IPS-18c (cell line): ENCODE measurements around the gene TXNRD1.
"Not testable (repeated sequence)": the region's sequence is repeated elsewhere in the genome, so short reads cannot be mapped to it uniquely, and the experiment has no call there.

Experiments
- H3K4me3 ChIP-seq: 2 replicates; pipeline ENCODE4 v1.7.0; 2013; ENCODE audit warnings: low read depth, mild to moderate bottlenecking, low read length, moderate library complexity; ENCODE audit not compliant: insufficient read depth
- H3K9me3 ChIP-seq: one replicate; pipeline ENCODE4 v1.6.1; 2013; ENCODE audit warnings: mild to moderate bottlenecking, low read length, moderate library complexity; ENCODE audit not compliant: control insufficient read depth, insufficient read depth

TXNRD1 gene

DNA sequence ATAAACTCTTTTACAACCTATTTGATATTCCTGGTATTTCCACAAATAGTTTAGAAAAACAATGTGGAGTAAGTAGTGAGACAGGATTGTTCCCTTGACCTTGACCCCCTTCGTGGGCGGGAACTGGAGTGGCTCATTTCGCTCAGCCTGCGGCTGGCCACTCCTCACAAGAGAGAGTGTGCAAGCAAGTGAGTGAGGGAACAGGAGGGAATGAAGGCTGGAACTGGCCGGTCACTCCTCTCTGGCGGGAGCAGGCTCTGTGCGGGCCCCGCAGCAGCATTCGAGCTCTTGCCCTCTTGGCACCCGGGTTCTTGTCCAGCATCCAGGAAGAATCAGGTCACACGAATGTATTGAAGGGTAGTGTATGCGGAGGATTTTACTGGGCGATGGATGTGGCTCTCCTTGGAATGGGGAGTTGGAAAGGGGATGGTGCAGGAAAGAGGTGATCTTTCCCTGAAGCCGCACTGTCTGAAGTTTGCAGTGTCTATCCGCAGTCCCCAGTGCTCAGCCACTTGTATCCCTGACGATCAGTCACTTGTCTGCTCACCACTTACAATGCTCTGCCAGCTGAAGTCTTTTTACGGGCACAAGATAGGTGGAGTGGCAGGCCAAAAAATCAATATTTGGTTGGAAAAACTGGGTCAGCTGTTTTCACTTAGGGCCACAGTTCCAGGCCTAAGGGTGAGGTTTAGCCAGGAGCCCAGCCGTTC is 28.0 kb upstream of the TXNRD1 start:
- H3K9me3 ChIP-seq: peaks cover 2% of the 10 kb centered on the region

DNA sequence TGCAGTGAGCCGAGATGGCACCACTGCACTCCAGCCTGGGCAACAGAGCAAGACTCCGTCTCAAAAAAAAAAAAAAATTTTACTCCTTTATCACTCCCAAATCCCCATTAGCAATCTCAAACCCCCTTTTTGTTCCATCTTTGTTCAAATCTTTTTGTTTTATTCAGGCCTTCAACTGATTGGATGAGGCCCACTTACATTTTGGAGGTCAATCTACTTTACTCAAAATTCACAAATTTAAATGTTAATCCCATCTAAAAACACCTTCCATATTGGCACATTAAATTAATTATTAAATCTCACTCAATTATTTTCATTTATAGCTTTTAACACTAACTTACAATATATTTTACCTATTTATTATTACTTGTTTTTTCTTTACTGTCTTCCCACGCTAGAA is 27.0 kb upstream of the TXNRD1 start:
- Histone ChIP-seq H3K4me3 (no peak overlapping the region), H3K9me3 (peaks cover 2% of the 10 kb centered on the region)

More for the DNA sequence above, 28.0 kb upstream of the TXNRD1 start:
- no peak overlapping the region for H3K4me3 ChIP-seq

DNA sequence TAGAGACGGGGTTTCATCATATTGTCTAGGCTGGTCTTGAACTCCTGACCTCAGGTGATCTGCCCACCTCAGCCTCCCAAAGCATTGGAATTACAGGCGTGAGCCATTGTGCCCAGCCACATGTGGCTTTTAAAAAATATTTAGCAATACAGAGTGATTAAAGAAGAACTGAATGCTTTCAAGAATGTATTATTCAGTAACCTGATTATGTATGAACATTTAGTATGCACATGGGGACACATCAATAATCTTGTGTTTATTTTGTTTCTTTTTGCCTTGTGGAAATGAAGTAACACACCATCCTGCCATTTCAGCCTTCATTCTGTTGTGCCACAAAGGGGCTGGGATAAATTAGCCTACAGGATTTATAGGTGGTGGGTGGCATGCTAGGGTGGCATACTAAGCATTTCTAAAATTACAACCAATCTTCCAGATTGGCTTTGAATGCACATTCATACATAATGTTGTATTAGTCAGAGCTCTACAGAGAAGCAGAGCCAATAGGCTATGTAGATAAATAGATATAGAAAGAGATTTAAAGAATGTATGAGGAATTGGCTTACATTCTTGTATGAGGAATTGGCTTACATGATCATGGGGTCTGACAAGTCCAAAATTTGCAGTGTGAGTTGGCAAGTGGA is 25.5 kb upstream of the TXNRD1 start:
- H3K4me3 ChIP-seq: no peak overlapping the region
- no peaks in the 10 kb centered on the region for H3K9me3 ChIP-seq

DNA sequence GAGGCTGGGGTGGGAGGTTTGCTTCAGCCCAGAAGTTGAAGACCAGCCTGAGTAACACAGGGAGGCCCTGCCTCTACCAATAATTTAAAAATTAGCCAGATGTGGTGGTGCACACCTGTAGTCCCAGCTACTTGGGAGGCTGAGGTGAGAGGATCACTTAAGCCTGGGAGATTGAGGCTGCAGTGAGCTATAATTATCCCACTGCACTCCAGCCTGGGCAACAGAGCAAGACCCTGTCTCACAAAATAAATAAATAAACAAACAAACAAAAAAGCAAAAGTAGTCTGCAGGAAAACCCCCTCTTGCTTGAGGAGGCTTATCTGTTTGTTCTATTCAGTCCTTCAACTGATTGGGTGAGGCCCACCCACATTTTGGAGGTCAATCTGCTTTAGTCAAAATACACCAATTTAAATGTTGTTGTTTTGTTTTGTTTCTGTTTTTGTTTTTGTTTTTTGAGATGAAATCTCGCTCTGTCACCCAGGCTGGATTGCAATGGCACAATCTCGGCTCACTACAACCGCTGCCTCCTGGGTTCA is 24.9 kb upstream of the TXNRD1 start:
- Histone ChIP-seq H3K4me3 (no peak overlapping the region), H3K9me3 (no peaks in the 10 kb centered on the region)

DNA sequence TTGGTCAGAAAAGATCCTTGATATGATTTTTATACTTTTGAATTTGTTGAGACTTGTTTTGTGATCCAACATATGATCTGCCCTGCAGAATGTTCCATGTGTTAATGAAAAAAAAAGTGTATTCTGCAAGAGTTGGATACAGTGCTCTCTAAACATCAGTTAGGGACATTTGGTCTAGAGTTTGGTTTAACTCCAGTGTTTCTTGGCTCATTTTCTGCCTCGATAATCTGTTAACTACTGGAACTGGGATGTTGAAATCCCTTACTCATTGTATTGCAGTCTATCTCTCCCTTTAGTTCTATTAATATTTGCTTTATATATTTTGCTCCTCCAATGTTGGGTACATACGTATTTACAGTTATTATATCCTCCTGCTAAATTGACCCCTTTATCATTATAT is 18.3 kb upstream of the TXNRD1 start:
- H3K4me3 ChIP-seq: no peak overlapping the region
- no peaks in the 10 kb centered on the region for H3K9me3 ChIP-seq

DNA sequence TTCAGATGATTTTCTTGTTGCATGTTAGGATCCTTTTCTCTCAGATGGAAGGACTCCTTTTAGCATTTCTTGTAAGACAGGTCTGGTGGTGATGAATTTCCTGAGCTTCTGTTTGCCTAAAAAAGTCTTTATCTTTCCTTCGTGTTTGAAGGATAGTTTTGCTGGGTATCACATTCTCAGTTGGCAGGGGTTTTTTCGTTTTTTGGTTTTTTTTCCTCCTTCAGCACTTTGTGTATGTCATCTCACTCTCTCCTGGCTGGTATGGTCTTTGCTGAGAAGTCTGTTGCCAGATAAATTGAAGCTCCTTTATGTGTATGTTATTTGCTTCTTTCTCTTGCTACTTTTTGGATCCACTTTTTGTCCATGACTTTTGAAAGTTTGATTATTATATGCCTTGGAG is 15.6 kb upstream of the TXNRD1 start:
- no peak overlapping the region for H3K4me3 ChIP-seq
- H3K9me3 ChIP-seq: no peaks in the 10 kb centered on the region

DNA sequence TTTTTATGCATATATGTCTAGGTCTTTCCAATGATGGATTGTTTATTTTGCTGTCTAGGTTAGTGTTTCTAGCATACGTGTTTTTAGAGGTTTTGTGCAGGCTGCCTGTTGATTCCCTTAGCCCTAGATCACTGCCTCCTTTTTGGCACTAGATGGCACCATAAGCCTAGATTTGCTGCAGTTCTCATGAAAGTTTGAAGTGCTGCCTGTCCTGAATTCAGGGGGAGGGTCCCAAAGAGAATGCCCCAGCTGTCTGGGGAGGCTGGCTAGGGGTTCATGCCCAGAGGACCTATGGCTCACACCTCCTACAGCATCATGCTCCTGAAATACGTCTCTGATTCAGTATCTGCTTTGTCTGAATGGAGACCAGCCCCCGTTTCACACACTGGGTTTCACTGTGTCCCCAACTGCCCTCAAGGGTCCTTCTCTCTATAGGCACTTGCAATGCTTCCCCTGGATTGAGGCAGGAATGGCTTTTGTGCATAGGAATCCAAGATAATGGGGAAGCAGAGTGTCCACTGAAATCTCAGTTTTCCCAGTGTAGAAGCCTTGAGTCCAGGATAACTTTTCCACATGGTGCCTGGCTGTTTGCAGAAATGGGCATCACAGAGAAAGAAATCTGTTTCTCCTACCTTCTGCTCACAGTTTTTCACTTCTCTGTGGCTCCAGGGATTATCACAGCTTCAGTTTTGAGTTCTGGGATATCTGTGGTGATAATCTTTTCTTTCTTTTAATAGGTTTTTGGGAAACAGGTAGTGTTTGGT is 14.2 kb upstream of the TXNRD1 start:
- Histone ChIP-seq H3K4me3 (no peak overlapping the region), H3K9me3 (no peaks in the 10 kb centered on the region)

DNA sequence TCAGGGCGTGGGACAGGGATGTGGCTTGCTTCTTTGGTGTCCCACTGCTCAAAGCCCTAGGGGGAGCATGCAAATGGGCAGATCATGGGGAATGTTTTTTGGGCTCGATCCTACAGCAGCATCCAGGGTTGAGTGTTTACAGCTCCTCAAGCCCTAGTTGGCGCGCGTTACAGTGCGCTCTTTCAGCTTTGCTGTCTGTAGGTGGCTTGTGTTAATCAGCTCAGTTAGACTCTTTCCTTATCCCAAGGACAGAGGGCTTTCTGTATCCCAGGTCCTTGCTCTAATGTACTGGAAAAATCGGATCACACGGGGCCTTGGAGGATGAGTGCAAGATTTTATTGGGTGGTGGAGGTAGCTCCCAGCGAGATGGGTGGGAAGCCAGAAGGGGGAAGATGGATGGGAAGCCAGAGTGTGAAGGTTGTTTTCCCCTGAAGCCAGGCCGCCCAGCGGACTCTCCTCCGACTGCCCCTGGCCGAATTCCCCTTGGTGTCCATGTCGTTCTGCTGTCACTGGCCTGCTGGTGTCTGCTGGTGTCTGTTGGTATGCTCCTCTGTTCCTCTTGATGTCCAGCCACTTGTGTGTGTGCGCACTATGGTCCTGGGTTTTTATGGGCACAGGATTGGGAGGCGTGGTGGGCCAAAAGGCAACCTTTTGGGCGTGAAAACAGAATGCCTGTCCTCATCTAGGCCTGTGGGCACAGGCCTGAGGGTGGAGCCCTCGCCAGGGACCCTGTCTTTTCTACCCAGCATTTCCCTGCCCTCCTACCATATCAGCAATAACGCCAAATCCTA is 10.7 kb upstream of the TXNRD1 start:
- no peak overlapping the region for H3K4me3 ChIP-seq
- no peaks in the 10 kb centered on the region for H3K9me3 ChIP-seq

DNA sequence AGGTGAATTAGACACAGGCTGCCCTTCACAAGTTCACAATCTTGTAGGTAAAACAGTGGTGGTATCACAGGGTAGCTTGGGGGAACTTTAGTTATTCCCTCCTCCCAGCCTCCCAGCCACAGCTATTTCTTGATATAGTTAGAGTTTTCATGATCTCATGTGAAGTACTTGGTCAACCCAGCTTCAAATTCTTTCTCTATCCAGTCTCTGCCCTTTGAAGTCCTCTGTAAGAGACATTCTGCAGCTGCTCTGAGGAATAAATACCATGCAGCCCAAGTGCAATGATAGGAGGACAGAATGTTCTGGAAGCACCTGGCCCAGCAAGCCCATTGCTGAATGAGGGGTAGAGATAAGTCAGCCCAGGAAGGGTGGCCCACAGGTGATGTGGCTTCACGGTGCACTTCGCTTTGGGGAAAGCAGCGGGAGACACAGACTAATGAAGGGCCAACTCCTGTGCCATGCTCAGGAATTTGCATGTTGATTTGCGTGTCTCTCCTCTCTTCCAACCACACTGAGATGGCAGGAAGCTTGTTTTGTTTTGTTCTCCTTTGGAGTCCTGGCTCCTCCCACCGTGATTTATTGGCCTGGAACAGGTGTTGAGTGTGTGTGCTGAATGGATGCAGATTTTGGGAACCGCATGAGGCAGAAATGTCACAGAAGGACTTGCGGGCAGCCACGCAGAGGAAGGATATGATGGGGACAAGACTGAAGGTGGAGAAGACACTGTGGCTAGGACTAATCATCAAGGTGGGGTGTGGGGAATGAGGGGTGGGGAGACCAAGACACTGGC is 8.0 kb upstream of the TXNRD1 start:
- no peaks in the 10 kb centered on the region for H3K9me3 ChIP-seq
- H3K4me3 ChIP-seq: no peak overlapping the region

DNA sequence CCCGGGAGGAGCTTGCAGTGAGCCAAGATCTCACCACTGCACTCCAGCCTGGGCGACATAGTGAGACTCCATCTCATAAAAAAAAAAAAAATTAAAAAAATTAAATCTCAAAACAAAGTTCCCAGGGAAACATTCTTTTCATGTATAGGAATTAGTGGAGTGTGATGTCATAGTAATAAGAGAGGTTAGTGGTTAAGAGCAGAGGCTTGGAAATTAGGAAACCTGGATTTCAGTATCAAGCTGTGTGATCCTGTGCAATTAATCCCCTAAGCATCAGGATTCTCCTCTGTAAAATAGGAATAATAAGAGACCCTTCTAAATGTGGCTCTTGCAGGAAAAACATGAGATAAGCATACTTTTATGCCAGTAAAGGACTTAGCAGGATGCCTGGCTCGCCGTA is 3.1 kb upstream of the TXNRD1 start:
- Histone ChIP-seq H3K4me3 (no peak overlapping the region), H3K9me3 (no peaks in the 10 kb centered on the region)

DNA sequence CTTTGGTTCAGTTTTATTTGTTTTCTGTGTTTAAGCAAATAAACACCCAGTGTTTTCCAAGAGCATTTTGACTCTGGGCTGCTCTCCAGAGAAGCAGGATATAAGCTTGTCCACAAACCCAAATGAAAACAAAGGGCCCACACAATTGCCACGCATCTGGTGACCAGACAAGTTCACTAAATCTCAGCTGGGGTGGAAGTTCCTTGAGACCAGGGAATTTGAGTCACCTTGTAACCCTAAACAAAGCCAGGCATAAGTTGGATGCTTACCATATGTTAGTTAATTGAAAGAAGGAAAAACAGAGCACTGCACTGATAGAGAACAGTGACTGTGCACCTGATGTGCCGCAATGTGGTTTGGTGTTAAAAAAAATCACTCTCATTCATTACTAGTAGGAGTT is 1.6 kb upstream of the TXNRD1 start:
- H3K9me3 ChIP-seq: no peaks in the 10 kb centered on the region
- H3K4me3 ChIP-seq: no peak overlapping the region

DNA sequence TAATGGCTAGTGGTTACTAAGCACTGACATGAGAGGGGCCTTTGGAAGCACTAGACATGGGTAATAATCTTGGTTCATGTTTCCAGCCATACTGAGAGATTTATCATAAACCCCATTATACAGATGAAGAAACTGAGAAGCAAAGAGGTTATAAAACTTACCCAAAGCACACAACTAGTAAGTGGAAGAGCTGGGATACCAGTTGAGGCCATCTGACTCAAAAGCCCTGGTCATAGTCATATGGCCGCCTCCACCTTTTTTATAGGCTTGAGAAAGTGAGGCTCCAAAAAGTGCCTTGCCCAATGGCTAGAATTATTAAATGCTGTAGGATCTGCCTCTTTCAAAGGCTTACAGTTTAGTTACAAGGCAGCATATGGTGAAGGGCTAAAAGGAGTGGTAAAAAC is 944 bp downstream of the TXNRD1 start:
- Histone ChIP-seq H3K9me3 (no peaks in the 10 kb centered on the region), H3K4me3 (no peak overlapping the region)

DNA sequence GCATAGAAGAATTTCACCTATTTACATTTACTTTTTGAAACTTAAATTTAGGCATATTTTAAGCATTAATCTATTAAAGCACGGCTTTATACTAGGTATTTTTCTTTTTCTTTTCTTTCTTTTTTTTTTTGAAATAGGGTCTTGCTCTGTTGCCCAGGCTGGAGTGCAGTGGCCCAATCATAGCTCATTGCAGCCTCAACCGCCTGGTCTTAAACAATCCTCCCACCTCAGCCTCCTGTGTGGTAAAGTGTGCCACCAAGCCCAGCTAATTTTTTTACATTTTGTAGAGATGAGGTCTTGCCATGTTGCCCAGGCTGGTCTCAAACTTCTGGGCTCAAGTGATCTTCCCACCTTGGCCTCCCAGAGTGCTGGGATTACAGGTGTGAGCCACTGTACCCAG is 2.9 kb downstream of the TXNRD1 start:
- H3K4me3 ChIP-seq, H3K9me3 ChIP-seq: not testable (repeated sequence)

DNA sequence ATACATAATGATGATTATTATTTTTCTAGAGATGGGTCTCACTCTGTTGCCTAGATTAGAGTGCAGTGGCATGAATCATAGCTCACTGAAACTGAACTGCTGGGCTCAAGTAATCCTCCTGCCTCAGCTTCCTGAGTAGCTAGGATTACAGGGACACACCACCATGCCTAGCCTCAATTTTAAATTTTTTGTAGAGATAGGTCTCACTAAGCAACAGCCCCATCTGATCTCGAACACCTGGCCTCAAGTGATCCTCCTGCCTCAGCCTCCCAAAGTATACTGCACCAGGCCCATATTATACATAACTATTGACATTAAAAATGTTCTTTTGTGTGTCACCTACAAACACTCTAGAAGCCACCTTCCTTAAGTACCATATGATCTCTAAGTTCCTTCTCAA is 3.4 kb downstream of the TXNRD1 start:
- Histone ChIP-seq H3K9me3 (peaks cover 2% of the 10 kb centered on the region), H3K4me3 (no peak overlapping the region)

DNA sequence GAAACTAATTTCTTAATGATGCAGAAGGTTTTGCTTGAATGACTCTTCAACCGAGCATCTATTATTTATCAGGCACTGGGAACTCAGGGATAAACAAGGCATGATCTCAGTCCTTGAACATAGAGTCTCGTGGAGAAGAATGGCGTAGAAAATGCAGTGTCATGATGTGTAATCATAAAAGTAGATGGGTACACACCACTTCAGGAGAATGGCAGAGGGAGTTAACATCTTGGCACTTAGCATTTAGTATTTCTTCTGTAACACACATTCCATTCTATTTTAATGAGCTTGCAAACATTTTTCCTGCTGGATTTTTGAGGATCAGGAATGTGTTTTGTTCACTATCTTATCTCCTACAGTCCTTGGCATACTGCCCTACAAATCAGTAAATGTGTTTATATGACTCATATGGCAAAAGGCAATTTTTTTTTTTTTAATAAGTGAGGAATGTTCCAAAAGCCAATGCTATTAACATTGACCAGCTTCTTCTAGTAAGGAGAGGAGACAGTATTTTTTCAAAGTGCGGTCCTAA is 3.8 kb downstream of the TXNRD1 start:
- no peak overlapping the region for H3K4me3 ChIP-seq
- H3K9me3 ChIP-seq: peaks cover 2% of the 10 kb centered on the region

DNA sequence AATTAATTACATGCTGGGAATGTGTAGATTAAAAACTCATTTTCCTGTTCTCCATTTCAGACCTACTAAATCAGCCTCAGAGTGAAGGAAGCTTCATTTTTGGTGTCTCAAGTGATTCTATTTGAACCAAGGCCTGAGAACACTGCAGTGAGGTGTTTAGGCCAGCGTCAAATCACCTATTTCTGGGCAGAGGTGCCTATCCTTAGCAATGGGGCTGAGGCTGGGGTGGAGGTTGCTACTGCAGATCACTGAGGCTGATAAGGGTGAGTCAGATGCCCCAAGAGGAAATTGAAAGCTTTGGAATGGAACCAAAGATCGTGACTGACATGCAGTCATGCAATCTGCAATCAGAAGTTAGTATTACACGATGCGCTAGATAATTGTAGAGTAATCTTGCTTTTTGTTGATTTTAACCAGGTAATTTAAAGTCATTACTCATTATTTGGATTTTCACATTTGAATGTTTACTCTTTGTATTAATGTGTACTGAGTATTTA is 4.4 kb downstream of the TXNRD1 start:
- H3K9me3 ChIP-seq: peaks cover 2% of the 10 kb centered on the region
- no peak overlapping the region for H3K4me3 ChIP-seq
